Esophagus muscularis mucosa (tissue), 4 donors: ENCODE data around the gene LIN7B. TPM values are rescaled to one million over a fixed set of nuclear protein-coding genes. Genes with fewer than 3 reads are reported as not detected.

Source experiments
- DNase-seq: peaks from one replicate; pipeline ENCODE4 v3.0.0-alpha.2; 2017; ENCODE audit errors: extremely low spot score
- H3K27ac ChIP-seq, 4 donors: fragments of 200-600 bp; sonication (generic); replicated peaks in 1 of 4; 1 replicate in 3 of 4; 2 replicates in 1 of 4; pipeline ENCODE4 v1.5.1; 2016 to 2019; ENCODE audit warnings: mild to moderate bottlenecking in 1 of 4
- H3K27me3 ChIP-seq, 4 donors: fragments of 200-600 bp; sonication (generic); one replicate each; pipeline versions ENCODE4 v1.5.1 to v1.6.0; 2016 to 2019
- H3K36me3 ChIP-seq, 4 donors: fragments of 200-600 bp; sonication (generic); one replicate each; pipeline ENCODE4 v1.5.1; 2016 to 2019
- H3K4me1 ChIP-seq, 4 donors: fragments of 200-600 bp; sonication (generic); one replicate each; pipeline ENCODE4 v1.5.1; 2016 to 2019
- H3K4me3 ChIP-seq, 4 donors: fragments of 200-600 bp; sonication (generic); 1 replicate in 2 of 4; 2 replicates in 2 of 4; pipeline ENCODE4 v1.5.1; 2016 to 2019; ENCODE audit warnings: mild to moderate bottlenecking in 4 of 4, moderate library complexity in 1 of 4
- H3K9me3 ChIP-seq, 4 donors: fragments of 200-600 bp; sonication (generic); 1 replicate in 3 of 4; 2 replicates in 1 of 4; pipeline ENCODE4 v1.5.1; 2016 to 2019
- EP300 ChIP-seq: sonication (generic); formaldehyde crosslinking; IDR thresholded peaks from one replicate; pipeline ENCODE4 v1.6.1; 2017; ENCODE audit warnings: antibody characterized with exemption
- POLR2A ChIP-seq: fragments of 450-650 bp; IDR thresholded peaks from one replicate; pipeline ENCODE4 v1.6.1; 2017; ENCODE audit warnings: antibody characterized with exemption, moderate library complexity, mild to moderate bottlenecking, low read depth
- POLR2AphosphoS5 ChIP-seq, 2 donors: sonication (generic); formaldehyde crosslinking; IDR thresholded peaks; one replicate each; pipeline ENCODE4 v1.6.1; 2017; ENCODE audit warnings: antibody characterized with exemption in 2 of 2
- WGBS: methylation state at CpG from one replicate; pipeline ENCODE4 v1.1.5; 2018; 5-methylcytosine and 5-hydroxymethylcytosine counted together
- intact Hi-C: fragments of 100-400 bp; cut with DNase I; formaldehyde crosslinking; loops from one replicate; pipeline ENCODE4 v1.15.1; 2023
- total RNA-seq, 4 donors: library from RNA; depleted of rRNA; stranded (reverse); fragments of >200 nt; gene quantifications; one replicate each; pipeline versions ENCODE4 v1.1.0 to v1.2.1, GENCODE V29; 2016
- TF ChIP-seq, protein P1 (sequence below), 3 experiments: fragments of 200-600 bp in 2 of 3; fragments of 450-650 bp in 1 of 3; sonication (generic) in 2 of 3; IDR thresholded peaks; one replicate each; pipeline ENCODE4 v1.5.1; 2017 to 2019; ENCODE audit warnings: antibody characterized with exemption in 3 of 3, mild to moderate bottlenecking in 2 of 3, moderate library complexity in 1 of 3

The LIN7B gene
- total RNA-seq, 4 donors from 2014 or later, result 7.5 to 21.4 (median 15.5) TPM

- H3K9me3 ChIP-seq, result no peaks in the 10 kb centered on the region
- no peak for DNase-seq
- H3K27ac ChIP-seq, result no peak overlapping the region
- no peak overlapping the region for H3K4me3 ChIP-seq
- no peak for TF ChIP-seq POLR2A
- TF ChIP-seq EP300, result no peak
- TF ChIP-seq POLR2AphosphoS5 (IDR thresholded peaks at IDR 0.05), result no peak
- TF ChIP-seq, protein P1, sequence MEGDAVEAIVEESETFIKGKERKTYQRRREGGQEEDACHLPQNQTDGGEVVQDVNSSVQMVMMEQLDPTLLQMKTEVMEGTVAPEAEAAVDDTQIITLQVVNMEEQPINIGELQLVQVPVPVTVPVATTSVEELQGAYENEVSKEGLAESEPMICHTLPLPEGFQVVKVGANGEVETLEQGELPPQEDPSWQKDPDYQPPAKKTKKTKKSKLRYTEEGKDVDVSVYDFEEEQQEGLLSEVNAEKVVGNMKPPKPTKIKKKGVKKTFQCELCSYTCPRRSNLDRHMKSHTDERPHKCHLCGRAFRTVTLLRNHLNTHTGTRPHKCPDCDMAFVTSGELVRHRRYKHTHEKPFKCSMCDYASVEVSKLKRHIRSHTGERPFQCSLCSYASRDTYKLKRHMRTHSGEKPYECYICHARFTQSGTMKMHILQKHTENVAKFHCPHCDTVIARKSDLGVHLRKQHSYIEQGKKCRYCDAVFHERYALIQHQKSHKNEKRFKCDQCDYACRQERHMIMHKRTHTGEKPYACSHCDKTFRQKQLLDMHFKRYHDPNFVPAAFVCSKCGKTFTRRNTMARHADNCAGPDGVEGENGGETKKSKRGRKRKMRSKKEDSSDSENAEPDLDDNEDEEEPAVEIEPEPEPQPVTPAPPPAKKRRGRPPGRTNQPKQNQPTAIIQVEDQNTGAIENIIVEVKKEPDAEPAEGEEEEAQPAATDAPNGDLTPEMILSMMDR (IDR thresholded peaks at IDR 0.05), result no peak
- H3K4me1 ChIP-seq, result peaks cover 19 to 40% (median 21%) of the 10 kb centered on the region in 4 donors
- intact Hi-C loops, result loop anchor here (5.0 kb wide), 1 partner anchor 38 kb away; no protein-coding TSS in a partner anchor
- peaks cover 40 to 46% (median 45%) of the 10 kb centered on the region in 4 donors for H3K36me3 ChIP-seq
- H3K27me3 ChIP-seq, result no peaks in the 10 kb centered on the region
- 78% methylated on average over 8 of the region's 8 CpGs for WGBS
These were observed 4.5 kb upstream of the LIN7B start for GRCh38 chr19:49109569-49110233.

DNA sequence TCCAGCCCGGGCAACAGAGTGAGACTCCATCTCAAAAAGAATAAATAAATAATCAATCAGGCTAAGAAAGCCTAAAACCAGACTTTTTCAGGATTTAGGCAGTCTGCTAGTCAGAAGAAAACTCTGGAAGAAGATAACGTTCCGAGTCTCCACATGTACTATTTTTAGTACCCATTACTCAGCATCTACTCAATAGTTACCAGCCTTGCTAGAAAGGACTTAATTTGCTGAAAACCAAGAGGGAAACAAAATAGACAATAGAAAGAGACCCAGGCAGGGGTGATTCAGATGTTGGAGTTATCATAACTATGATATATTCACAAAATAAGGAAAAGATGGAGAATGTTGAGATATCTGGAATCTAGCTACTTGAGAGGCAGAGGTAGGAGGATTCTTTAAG is 3.6 kb upstream of the LIN7B start:
- TF ChIP-seq POLR2AphosphoS5 (IDR thresholded peaks at IDR 0.05) (no peak), EP300 (no peak)
- Histone ChIP-seq H3K27ac (no peak overlapping the region), H3K4me1 (peaks cover 23 to 47% (median 28%) of the 10 kb centered on the region in 4 donors), H3K27me3 (no peaks in the 10 kb centered on the region), H3K36me3 (peaks cover 31 to 37% (median 36%) of the 10 kb centered on the region in 4 donors), H3K9me3 (no peaks in the 10 kb centered on the region), H3K4me3 (no peak overlapping the region)
- intact Hi-C loops, result loop anchor here (5.0 kb wide), 1 partner anchor 37 kb away; no protein-coding TSS in a partner anchor
- no peak for DNase-seq
- WGBS, result 35% methylated on average over 3 of the region's 3 CpGs

- TF ChIP-seq EP300 (no peak), POLR2A (no peak), POLR2AphosphoS5 (IDR thresholded peaks at IDR 0.05) (no peak)
- TF ChIP-seq, protein P1 (IDR thresholded peaks at IDR 0.05), result no peak
- WGBS, result 84% methylated on average over 11 of the region's 11 CpGs
- intact Hi-C loops, result loop anchor here (5.0 kb wide), 1 partner anchor 36 kb away; no protein-coding TSS in a partner anchor
- Histone ChIP-seq H3K27me3 (no peaks in the 10 kb centered on the region), H3K4me3 (no peak overlapping the region), H3K36me3 (peaks cover 23 to 32% (median 30%) of the 10 kb centered on the region in 4 donors), H3K4me1 (peaks cover 23 to 44% (median 28%) of the 10 kb centered on the region in 4 donors), H3K27ac (no peak overlapping the region), H3K9me3 (no peaks in the 10 kb centered on the region)
- no peak for DNase-seq
These were observed 2.8 kb upstream of the LIN7B start for GRCh38 chr19:49111218-49111998.

- intact Hi-C loops, result loop anchor here (5.0 kb wide), 1 partner anchor 33 kb away; no protein-coding TSS in a partner anchor
- H3K36me3 ChIP-seq, result peaks cover 0 to 4% (median 0%) of the 10 kb centered on the region in 4 donors
- H3K27me3 ChIP-seq, result no peaks in the 10 kb centered on the region
- peak overlapping the region; percentile 84 to 91 (median 90) for H3K27ac ChIP-seq
- WGBS, result 21% methylated on average over 28 of the region's 68 CpGs
- peaks cover 40 to 63% (median 50%) of the 10 kb centered on the region in 4 donors for H3K4me1 ChIP-seq
- H3K9me3 ChIP-seq, result no peaks in the 10 kb centered on the region
- DNase-seq, result no peak
- peak overlapping the region; percentile 89 to 97 (median 93) for H3K4me3 ChIP-seq
- TF ChIP-seq POLR2A, result no peak
- TF ChIP-seq POLR2AphosphoS5 (IDR thresholded peaks at IDR 0.05), result peak; percentile 44 to 45
These were observed 627 bp downstream of the LIN7B start for GRCh38 chr19:49114630-49115363.

DNA sequence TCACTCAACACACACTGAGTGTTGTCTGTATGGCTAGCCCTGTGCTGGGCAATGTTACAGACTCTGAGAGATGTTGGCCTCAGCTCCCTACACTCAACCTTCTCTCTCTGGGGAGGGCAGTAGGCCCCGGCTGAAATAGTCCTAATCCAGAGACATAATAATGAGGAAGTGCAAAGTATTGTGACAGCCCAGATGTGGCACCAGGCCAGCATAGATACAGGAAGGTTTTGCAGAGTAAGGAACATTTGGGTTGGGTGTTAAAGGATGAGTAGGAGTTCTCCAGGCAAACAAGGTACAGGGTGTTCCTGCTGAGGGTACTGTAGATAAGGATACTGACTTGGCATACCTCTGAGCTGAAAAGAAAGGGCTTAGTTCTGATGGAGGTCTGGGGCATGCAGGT is 2.4 kb downstream of the LIN7B start:
- peaks cover 0 to 4% (median 0%) of the 10 kb centered on the region in 4 donors for H3K36me3 ChIP-seq
- peaks cover 35 to 57% (median 47%) of the 10 kb centered on the region in 4 donors for H3K4me1 ChIP-seq
- intact Hi-C loops, result no loop called here
- DNase-seq, result no peak
- no peak overlapping the region for H3K4me3 ChIP-seq
- H3K27me3 ChIP-seq, result no peaks in the 10 kb centered on the region
- no peaks in the 10 kb centered on the region for H3K9me3 ChIP-seq
- WGBS, result 57% methylated on average over 1 of the region's 1 CpG
- no peak for TF ChIP-seq POLR2A
- TF ChIP-seq POLR2AphosphoS5 (IDR thresholded peaks at IDR 0.05), result no peak
- TF ChIP-seq EP300, result no peak
- peak overlapping the region in 1 of 4 donors; percentile 1 for H3K27ac ChIP-seq
